GM23338 (cell line): ENCODE data around the gene PDE6C. TPM values are rescaled to one million over a fixed set of nuclear protein-coding genes. Genes with fewer than 3 reads are reported as not detected.

ENCODE experiments used
- ATAC-seq: fragments of 200-7000 bp; cut with Tn5 transposase; 3 replicates; pipeline ENCODE4 v1.9.1; 2020
- DNase-seq: peaks from one replicate; pipeline ENCODE4 v3.0.0-alpha.2; 2015; ENCODE audit warnings: low spot score
- H2AFZ ChIP-seq: fragments of 200-600 bp; sonication (generic); 2 replicates; pipeline ENCODE4 v1.8.0; 2016; ENCODE audit warnings: antibody characterized with exemption, mild to moderate bottlenecking, moderate library complexity
- H3F3A ChIP-seq: fragments of 200-600 bp; sonication (generic); replicated peaks from 2 replicates; pipeline ENCODE4 v1.8.0; 2017; ENCODE audit warnings: antibody characterized with exemption, mixed run types, low read depth
- H3K27ac ChIP-seq: fragments of 200-600 bp; sonication (generic); 2 replicates; pipeline ENCODE4 v1.6.1; 2016; ENCODE audit warnings: low read depth
- H3K27me3 ChIP-seq: fragments of 200-600 bp; sonication (generic); 2 replicates; pipeline ENCODE4 v1.8.0; 2016; ENCODE audit warnings: mild to moderate bottlenecking, mixed run types, moderate library complexity; ENCODE audit not compliant: insufficient read depth
- H3K36me3 ChIP-seq: fragments of 200-600 bp; sonication (generic); 2 replicates; pipeline ENCODE4 v1.8.0; 2016; ENCODE audit warnings: mild to moderate bottlenecking; ENCODE audit not compliant: insufficient read depth
- H3K4me1 ChIP-seq: fragments of 200-600 bp; sonication (generic); 2 replicates; pipeline ENCODE4 v1.8.0; 2016; ENCODE audit warnings: mild to moderate bottlenecking, moderate library complexity; ENCODE audit not compliant: insufficient read depth
- H3K4me2 ChIP-seq: fragments of 200-600 bp; sonication (generic); 2 replicates; pipeline ENCODE4 v1.7.1; 2017; ENCODE audit warnings: mixed run types
- H3K4me3 ChIP-seq: fragments of 200-600 bp; sonication (generic); 2 replicates; pipeline ENCODE4 v1.6.1; 2016; ENCODE audit warnings: mixed run types
- H3K79me2 ChIP-seq: fragments of 200-600 bp; sonication (generic); replicated peaks from 2 replicates; pipeline ENCODE4 v1.8.0; 2017; ENCODE audit warnings: mild to moderate bottlenecking; ENCODE audit not compliant: insufficient read depth
- H3K9me2 ChIP-seq: fragments of 200-600 bp; sonication (generic); 2 replicates; pipeline ENCODE4 v1.8.0; 2017; ENCODE audit not compliant: insufficient read depth
- H4K20me1 ChIP-seq: fragments of 200-600 bp; sonication (generic); replicated peaks from 2 replicates; pipeline ENCODE4 v1.8.0; 2017; ENCODE audit warnings: mild to moderate bottlenecking; ENCODE audit not compliant: insufficient read depth
- H3K27ac Mint-ChIP-seq: 2 replicates; pipeline ENCODE4 v1.8.0; 2020; ENCODE audit warnings: inconsistent platforms, mild to moderate bottlenecking, moderate library complexity, mixed read lengths
- H3K27me3 Mint-ChIP-seq: 3 replicates; pipeline ENCODE4 v1.8.0; 2022; ENCODE audit warnings: low read depth, mild to moderate bottlenecking, moderate library complexity, mixed read lengths, inconsistent platforms; ENCODE audit not compliant: insufficient read depth, poor library complexity
- H3K36me3 Mint-ChIP-seq: 3 replicates; pipeline ENCODE4 v1.8.0; 2021; ENCODE audit warnings: low read depth, mild to moderate bottlenecking, inconsistent platforms, moderate library complexity, mixed read lengths
- H3K4me1 Mint-ChIP-seq: 3 replicates; pipeline ENCODE4 v1.8.0; 2020; ENCODE audit warnings: mild to moderate bottlenecking, inconsistent platforms, mixed read lengths
- H3K4me3 Mint-ChIP-seq: 3 replicates; pipeline ENCODE4 v1.8.0; 2021; ENCODE audit warnings: moderate library complexity, mild to moderate bottlenecking, inconsistent platforms, mixed read lengths
- H3K9me3 Mint-ChIP-seq: 3 replicates; pipeline ENCODE4 v1.8.0; 2020; ENCODE audit warnings: moderate library complexity, mild to moderate bottlenecking, inconsistent platforms, mixed read lengths
- CREB1 ChIP-seq: fragments of 250-450 bp; sonication (Bioruptor Pico); IDR thresholded peaks from 2 replicates; pipeline ENCODE4 v1.5.0; 2020; ENCODE audit warnings: low read depth, mild to moderate bottlenecking, moderate library complexity
- CTCF ChIP-seq, 2 experiments: fragments of 200-600 bp in 1 of 2; sonication (generic) in 1 of 2; conservative IDR thresholded peaks; 2 replicates each; pipeline versions ENCODE4 v1.5.1 to v1.6.1; 2016 to 2017; ENCODE audit warnings: antibody characterized with exemption in 2 of 2, low read depth in 2 of 2, mild to moderate bottlenecking in 2 of 2, moderate library complexity in 1 of 2
- EZH2 ChIP-seq: fragments of 200-600 bp; sonication (generic); IDR thresholded peaks from one replicate; pipeline ENCODE4 v1.8.0; 2017; ENCODE audit warnings: antibody characterized with exemption, mild to moderate bottlenecking, low read depth; ENCODE audit not compliant: unreplicated experiment
- EZH2phosphoT487 ChIP-seq: fragments of 200-600 bp; sonication (generic); IDR thresholded peaks from one replicate; pipeline ENCODE4 v1.8.1; 2018; ENCODE audit warnings: antibody characterized with exemption; ENCODE audit not compliant: unreplicated experiment
- JUNB ChIP-seq: IDR thresholded peaks from one replicate; pipeline ENCODE4 v1.6.1; 2016; ENCODE audit warnings: antibody characterized with exemption; ENCODE audit not compliant: unreplicated experiment
- NANOG ChIP-seq: IDR thresholded peaks from 2 replicates; pipeline ENCODE4 v1.6.1; 2016; ENCODE audit warnings: antibody characterized with exemption, borderline replicate concordance
- POLR2AphosphoS5 ChIP-seq: IDR thresholded peaks from 2 replicates; pipeline ENCODE4 v1.6.1; 2016; ENCODE audit warnings: antibody characterized with exemption, low read depth
- STAT1 ChIP-seq: IDR thresholded peaks from one replicate; pipeline ENCODE4 v1.6.1; 2016; ENCODE audit warnings: antibody characterized with exemption; ENCODE audit not compliant: unreplicated experiment
- ZNF114 ChIP-seq: fragments of 250-450 bp; sonication (Bioruptor Pico); IDR thresholded peaks from 2 replicates; pipeline ENCODE4 v1.5.0; 2020; ENCODE audit warnings: mild to moderate bottlenecking, moderate library complexity
- ZNF331 ChIP-seq: fragments of 250-450 bp; sonication (Bioruptor Pico); IDR thresholded peaks from 2 replicates; pipeline ENCODE4 v1.5.0; 2020; ENCODE audit warnings: low read depth, mild to moderate bottlenecking, moderate library complexity
- ZNF462 ChIP-seq: fragments of 250-450 bp; sonication (Bioruptor Pico); IDR thresholded peaks from 2 replicates; pipeline ENCODE4 v1.5.0; 2020; ENCODE audit warnings: mild to moderate bottlenecking, moderate library complexity
- polyA plus RNA-seq: library from polyadenylated mRNA; unstranded; fragments of >200 nt; fragmentation: Nextera tagmentation; extraction: Ambion mirVana; gene quantifications from 2 replicates; pipeline ENCODE4 v1.2.1, GENCODE V29; 2016
- total RNA-seq: library from RNA; depleted of rRNA; stranded (reverse); fragments of >200 nt; shearing (Covaris generic); gene quantifications from 2 replicates; pipeline ENCODE4 v1.2.3, GENCODE V29; 2014

Gene PDE6C
- total and polyA plus RNA-seq, 2 experiments from 2014 or later: 0.06 TPM; not detected in 1

- TF ChIP-seq ZNF462 (CRISPR knock-in tag): no peak
- TF ChIP-seq NANOG: no peak
- no peak for TF ChIP-seq CREB1
- no peak for TF ChIP-seq ZNF114 (CRISPR knock-in tag)
- no peak for TF ChIP-seq CTCF (conservative IDR thresholded peaks at IDR 0.05; ENCODE audit: low read depth in 2 of 2)
- TF ChIP-seq EZH2phosphoT487: no peak
- TF ChIP-seq POLR2AphosphoS5: no peak
- TF ChIP-seq STAT1: no peak
- TF ChIP-seq ZNF331 (CRISPR knock-in tag): no peak
- no peak for TF ChIP-seq JUNB
These were observed 38.4 kb upstream of the PDE6C start (continued) for GRCh38 chr10:93573924-93574323.

- Histone ChIP-seq H4K20me1 (no peaks in the 10 kb centered on the region), H3K36me3 (no peaks in the 10 kb centered on the region), H3F3A (no peaks in the 10 kb centered on the region), H3K79me2 (no peaks in the 10 kb centered on the region), H3K4me2 (no peak overlapping the region), H3K4me3 (no peak overlapping the region), H3K9me2 (no peaks in the 10 kb centered on the region), H2AFZ (no peak overlapping the region), H3K27ac (no peak overlapping the region), H3K27me3 (peaks cover 10% of the 10 kb centered on the region), H3K4me1 (no peaks in the 10 kb centered on the region)
- no peak for DNase-seq
- no peaks in the 10 kb centered on the region for H3K9me3 Mint-ChIP-seq
- no peak overlapping the region for H3K4me3 Mint-ChIP-seq
- ATAC-seq: no peak
- H3K27ac Mint-ChIP-seq: no peak overlapping the region
- H3K36me3 Mint-ChIP-seq: no peaks in the 10 kb centered on the region
- H3K27me3 Mint-ChIP-seq: peaks cover 3% of the 10 kb centered on the region
- H3K4me1 Mint-ChIP-seq: no peaks in the 10 kb centered on the region
- TF ChIP-seq EZH2 (no peak), NANOG (no peak)
These were observed 35.4 kb upstream of the PDE6C start for GRCh38 chr10:93576888-93577287.
